GM19463 (cell line): ENCODE measurements around the gene CHRNA3.
"Not testable (repeated sequence)": the region's sequence is repeated elsewhere in the genome, so short reads cannot be mapped to it uniquely, and the experiment has no call there.

ENCODE experiments used
- ATAC-seq: cut with Tn5 transposase; IDR thresholded peaks from one replicate; pipeline ENCODE4 v1.9.1; 2021; ENCODE audit warnings: mild to moderate bottlenecking, moderate library complexity; ENCODE audit not compliant: unreplicated experiment

Gene CHRNA3

DNA sequence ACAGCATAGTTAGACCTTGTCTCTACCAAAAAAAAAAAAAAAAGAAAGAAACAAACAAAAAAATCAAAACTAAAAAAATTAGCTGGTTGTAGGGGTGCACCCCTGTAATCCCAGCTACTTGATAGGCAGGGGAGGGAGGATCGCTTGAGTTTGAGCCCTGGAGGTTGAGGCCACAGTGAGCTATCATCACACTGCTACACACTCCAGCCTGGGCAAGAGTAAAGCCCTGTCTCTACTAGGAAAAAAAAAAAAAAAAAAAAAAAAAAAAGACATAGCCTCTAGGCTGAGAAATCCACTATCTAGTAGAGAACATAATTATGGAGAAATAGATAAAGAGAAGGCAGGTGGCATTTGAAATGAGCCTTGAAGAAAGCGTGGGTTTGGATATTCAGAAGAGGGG is 57.7 kb downstream of the CHRNA3 start:
- no peak for ATAC-seq

- ATAC-seq = no peak
Observed at GRCh38 chr15:78561490-78561889, 59.3 kb downstream of the CHRNA3 start.

DNA sequence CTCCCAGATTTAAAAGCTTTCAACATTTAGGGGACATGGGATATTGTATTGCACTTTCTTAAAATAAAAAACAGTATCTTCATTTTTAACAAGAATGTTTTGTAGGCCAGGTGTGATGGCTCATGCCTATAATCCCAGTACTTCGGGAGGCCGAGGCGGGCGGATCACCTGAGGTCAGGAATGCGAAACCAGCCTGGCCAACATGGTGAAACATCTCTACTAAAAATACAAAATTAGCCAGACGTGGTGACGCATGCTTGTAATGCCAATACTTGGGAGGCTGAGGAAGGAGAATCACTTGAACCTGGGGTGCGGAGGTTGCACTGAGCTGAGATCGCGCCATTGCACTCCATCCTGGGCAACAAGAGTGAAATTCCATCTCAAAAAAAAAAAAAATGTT is 60.6 kb downstream of the CHRNA3 start:
- ATAC-seq = not testable (repeated sequence)

- ATAC-seq = no peak
Observed at GRCh38 chr15:78552597-78552996, 68.2 kb downstream of the CHRNA3 start.

DNA sequence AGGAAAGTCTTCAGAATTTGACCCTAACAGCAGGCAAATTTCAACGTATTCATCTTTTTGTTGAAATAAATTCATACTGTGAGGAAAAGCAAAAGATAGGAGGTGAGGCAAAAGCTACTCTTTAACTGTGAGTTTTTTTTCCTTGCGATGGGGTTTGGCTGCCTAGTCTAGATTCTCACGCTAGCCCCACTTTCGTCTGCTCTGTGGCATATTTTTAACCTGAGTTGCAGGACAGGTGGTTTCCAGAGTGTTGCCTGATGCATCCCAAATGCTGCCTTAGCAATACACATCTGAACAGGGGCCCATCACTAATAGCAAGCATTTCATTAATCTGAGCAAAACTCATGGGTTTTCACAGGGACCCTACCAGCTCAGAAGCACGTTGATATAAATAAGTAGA is 68.9 kb downstream of the CHRNA3 start:
- no peak for ATAC-seq

DNA sequence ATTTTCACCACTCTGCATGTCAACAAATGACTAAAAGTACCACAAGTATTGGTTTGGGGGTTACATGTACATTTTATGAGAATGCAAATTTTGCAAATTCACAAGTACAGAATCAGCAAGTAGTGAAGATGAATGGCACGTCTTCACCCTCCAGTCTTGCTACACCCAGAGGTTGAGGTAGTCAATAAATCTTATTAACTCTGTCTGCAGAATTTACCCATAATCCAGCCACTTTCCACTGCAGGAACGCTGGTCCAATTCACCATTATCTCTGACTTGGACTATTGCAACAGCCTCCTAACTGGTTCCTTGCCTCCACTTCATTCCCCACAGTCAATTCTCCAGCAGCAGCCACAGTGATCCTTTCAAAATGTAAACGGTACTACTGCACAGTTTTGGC is 70.0 kb downstream of the CHRNA3 start:
- ATAC-seq = no peak

- no peak for ATAC-seq
Observed at GRCh38 chr15:78550194-78550593, 70.6 kb downstream of the CHRNA3 start.
